ENCODE measurements around the gene LRP10.

LRP10 gene

DNA sequence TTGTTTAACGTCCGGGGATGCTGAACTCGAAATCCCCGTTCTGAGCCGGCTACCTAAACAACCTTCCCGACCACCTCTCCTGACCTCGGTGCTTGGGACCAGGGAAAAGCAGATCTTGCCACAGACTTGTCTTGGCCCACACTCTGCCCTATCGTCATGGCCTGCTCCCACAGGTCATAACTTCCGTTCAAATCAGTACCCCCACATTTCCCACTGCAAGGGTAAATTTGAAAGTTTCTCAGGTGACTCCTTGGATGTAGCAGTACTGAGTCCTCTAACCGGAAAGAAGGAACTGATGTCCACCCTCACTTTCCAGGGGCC lies 48.0 kb downstream of the LRP10 start:
- DNase-seq (ENCODE audit: low read depth), result no peak

DNA sequence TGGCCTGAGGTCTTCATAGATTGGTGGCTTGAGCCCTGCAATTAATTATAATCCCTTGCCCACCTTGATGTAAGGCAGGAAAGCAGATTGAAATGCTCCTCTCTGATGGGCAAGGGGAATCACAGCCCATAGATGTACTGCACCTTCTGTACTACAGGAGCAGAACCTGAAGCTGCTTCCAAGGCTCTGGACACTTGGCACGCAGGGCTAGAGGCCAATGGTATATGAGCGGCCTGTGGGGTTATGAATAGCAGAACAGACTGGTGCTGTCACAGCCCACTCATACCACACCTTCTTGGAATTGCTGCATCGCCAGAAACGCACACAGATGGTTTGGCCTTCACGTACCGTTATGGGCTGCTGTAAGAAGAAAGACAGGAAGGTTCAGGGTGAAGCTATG lies 49.2 kb downstream of the LRP10 start:
- DNase-seq (ENCODE audit: low read depth), result no peak

DNA sequence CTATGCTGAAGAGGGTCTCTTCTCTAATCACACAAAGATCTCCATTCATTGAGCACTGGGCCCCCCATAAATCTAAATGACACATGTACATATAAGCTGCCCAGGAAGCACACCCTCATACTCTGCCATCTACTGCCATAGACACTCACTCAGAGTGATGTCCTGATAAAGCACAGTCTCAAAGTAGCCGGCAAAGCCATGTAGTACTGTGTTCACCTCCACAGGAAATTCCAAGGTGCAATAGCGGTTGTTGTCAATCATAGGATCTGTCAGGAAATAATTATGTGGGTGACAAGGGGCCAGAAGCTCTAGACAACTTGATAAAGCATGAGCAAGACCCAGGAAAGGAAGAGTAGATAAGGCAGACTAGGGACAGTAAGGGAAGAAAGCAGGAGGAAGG lies 50.8 kb downstream of the LRP10 start:
- no peak for DNase-seq (ENCODE audit: low read depth)

DNA sequence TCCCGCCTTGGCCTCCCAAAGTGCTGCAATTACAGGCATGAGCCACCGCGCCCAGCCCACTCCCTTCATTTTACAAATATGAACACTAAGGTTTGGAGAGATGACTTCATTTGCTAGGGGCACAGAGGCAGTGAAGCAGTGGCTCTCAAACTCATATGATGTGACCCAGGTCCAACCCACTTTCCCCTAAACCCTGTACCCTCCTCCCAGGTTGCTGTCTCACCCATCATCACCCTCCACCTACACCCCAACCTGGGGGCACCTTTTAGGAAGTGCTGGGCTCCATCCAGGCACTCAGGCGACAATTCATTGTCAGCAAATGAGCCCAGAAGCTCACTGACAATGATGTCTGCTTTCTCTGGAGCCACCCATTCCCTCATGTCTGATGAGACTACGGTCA lies 52.2 kb downstream of the LRP10 start:
- DNase-seq (ENCODE audit: low read depth), result no peak

DNA sequence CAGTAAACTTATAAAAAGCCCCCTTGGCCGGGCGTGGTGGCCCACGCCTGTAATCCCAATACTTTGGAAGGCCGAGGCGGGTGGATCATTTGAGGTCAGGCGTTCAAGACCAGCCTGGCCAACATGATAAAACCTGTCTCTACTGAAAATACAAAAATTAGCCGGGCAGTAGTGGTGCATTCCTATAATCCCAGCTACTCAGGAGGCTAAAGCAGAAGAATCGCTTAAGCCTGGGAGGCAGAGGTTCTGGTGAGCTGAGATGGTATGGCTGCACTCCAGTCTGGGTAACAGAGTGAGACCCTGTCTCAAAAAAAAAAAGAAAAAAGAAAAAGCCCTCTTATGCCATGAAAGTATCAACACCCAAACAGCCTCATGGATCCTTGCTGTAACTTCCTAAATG lies 54.0 kb downstream of the LRP10 start:
- DNase-seq (ENCODE audit: low read depth), result no peak

DNA sequence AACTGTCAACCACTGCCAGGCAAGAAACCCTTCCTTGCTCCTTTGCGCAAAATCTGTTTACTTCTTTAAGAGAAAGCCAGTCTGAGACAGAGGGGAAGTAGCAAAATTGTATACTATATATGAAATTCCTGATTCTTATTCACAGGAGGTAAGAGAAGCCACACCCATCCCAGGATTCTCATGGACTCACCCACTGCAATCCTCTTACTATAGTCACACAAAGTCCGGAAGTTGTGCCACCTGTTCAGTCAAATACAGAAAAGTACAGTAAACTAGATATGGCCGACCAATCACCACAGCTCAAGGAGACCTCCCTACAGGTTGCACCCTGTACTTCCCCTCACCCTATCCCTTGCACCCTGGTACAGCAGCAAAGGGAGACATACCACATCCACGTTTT lies 54.8 kb downstream of the LRP10 start:
- no peak for DNase-seq (ENCODE audit: low read depth)

DNA sequence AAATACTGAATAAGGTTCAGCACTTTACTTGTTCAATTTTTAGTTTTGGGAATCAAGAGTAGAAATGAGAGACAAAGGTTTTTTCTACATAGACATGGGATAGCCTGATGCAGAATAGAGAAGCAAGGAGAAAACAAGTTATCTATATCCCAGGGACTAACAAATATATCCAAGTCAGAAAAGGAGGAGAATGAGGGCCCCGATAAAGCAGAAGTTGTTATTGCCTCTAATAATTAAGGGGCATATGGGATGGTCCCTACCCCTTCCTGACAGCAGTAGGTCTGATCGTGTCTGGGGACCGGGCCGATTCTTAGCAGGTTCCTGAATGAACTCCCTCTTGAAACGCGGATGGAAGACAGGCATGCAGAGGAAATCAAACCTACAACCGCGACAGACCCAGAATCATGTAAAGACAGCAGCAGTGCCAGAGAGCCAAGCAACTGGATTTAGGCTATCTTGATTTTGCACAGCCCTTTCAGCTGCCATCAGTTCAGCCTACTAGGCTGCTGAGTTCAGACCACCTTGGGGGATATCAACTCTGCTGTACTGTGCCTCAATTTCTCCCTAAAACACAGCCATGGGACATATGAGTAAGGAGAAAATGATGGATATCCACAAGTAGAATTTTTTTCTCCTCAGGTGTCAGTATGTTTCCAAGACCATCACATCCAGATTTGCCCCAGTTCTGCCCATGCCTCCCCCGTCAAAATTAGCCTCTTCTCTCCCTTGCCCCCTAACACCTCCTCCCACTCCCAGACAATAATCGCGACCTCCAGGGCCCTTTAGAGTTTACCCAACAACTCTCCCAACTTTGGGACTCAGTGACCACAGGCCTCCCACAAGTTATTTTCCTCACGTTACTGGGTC lies 56.9 kb downstream of the LRP10 start:
- no peak for DNase-seq (ENCODE audit: low read depth)

DNA sequence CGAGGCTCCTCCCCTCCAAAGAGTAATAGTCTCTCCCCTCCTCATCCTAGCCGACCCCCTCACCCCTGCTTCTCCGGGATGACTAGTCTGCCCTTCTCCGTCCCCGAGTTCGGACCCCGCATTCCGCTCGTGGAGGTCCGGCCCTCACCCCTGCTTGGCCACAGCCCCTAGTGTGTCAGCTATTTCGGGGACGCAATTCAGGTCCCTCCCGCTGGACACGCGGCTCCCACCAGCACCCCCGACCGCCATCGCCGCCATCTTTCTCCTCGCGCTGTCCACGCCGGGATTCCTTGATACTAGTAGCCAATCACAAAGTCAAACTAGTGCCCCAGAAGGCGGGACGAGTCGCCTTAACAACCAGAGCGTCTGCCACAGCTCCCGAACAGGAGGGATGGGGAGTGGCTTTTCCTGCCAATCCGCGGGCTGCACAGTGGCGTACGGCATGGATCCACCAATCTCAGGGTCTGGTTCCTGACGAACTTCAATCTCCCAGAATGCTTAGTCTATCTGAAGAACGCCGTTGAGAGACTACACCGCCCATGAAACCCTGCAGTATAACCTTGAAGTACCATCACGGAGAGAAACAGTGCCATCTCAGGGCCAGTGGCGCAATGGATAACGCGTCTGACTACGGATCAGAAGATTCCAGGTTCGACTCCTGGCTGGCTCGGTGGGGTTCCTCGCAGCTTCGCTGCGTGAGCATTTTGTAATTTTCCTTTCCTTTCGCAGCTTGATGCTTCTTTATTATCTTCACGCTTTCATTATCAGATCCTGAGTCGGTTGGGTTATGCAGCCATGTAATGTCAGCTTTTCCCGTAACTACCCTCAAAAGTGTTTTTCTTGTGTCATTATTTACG lies 57.8 kb downstream of the LRP10 start, which contains the start of gene PRMT5:
TSS of gene PRMT5 (minus strand) at position 273 of the 857 bp plus-strand sequence. CDS start at position 258, 15 bp downstream.
- peak; percentile 93 for DNase-seq (ENCODE audit: low read depth)

DNA sequence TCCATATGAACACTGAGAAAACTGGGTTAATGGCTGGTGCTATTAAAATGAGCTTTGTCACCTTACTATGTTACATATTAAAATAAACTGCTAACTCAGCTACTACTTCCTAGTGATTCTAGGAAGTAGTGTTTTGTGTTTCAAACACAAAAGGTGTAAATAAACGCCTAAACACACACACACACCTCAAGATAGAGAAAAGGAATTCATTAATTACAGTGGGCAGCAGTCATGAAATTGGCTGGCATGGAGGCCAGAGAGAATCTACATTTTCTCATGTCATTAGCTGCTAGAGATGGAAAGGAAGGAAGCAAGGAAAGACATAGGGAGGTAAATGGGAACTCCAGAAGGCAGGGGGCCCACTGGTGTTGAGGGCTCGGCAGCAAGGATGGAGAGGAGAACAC lies 58.4 kb downstream of the LRP10 start:
- DNase-seq (ENCODE audit: low read depth), result no peak

Data from stimulated activated CD8-positive, alpha-beta memory T cell treated with anti-CD3 and anti-CD28 coated beads, Interleukin-4, amount 100 ng/mL, for 24 hours (primary cell).